Measurements from ENCODE around the gene HOXB3.
"Not testable (repeated sequence)": the region's sequence is repeated elsewhere in the genome, so short reads cannot be mapped to it uniquely, and the experiment has no call there.

HOXB3 gene

DNA sequence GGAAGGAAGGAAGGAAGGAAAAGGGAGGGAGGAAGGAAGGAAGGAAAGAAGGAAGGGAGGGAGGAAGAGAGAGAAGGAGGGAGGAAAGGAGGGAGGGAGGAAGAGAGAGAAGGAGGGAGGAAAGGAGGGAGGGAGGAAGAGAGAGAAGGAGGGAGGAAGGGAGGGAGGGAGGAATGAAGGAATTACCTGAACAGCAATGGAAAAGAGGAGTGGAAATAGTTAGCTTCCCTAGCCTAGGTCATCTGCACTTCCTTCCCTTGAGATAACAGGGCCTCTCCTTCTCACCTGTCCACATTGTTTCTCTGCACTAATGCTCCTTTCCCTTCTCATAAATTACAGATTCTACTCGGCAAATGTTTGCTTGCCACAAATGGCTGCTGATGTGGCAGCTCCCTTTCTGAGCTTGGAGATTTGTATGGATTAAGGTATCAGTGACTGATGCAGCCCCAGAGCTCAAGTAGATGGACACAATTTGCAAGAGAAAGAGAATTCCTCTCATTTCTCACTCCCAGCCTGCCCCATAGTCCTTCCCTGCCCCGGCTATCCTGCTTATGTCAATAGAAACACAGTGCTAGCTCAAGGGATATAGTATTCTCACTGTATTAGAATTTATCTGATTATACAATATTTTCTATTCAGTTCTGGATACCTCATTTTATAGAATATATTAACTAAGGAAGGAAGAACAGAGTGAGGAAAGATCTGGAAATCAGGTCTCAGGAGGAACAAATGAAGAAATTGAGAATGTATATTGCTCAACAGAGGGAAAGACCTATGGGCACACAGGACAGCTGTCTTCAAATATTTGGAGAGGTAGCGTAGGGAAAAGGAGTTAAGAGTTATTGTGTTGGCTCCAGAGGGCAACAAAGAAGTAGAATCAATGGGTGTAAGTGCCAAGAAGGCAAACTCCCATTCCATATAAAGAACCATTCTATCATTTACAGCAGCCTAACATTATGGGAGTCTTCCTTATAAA lies 73.8 kb downstream of the HOXB3 start:
- no peak for DNase-seq

DNA sequence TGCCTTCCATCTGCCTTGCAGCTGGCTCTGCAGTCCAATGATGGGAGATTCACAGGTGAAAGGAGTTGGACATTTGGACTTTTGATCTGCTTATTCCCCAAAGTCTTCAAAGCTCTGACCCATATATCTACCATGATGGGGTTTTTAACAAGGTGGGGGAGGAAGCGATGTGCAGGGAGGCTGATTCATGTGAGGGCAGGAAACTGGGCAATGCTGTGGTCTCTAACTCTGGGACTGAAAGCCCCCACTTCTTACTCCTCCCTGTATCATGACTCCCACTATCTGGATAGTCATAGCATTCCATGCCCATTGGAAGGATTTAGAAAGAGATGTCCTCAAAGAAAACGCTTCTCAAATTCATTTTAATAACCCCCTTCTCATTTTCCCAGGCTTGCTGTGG lies 75.6 kb downstream of the HOXB3 start:
- DNase-seq = no peak

DNA sequence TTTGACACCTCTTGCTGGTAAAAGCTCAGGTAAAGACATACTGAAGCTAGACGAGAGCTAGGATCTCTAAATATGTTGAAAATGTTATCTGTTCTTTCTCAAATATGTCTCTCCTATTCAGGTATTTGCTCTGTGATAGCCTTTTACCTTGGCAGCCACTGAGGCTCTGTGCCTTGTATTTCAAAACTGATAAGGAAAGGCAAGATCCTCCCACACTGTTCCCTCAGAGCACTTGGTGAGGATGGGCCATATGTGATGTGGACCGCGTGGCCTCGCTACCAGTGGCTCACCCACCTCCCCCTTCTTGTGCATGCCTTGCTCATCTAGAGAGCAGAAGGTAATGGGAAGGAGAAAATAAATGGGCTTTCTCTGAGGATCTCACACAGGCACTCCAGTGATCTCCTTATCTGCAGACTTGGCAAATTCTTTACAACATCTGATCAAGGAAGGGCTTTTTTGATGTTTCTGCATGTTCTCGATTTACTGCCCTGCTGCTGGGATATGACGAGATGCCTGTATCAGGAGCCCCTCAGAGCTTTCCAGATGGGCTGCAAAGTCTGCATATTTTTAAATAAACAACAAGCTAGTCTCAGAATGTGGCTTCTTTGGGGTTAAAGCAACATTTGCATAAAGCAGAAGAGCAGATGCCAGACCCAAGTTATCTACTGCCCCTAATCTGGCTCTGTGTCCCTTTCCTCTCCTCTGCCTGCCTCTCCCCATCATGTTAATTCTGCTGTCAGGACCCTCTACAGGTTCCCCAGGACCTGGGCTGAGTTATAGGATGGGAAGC lies 76.2 kb downstream of the HOXB3 start:
- no peak for DNase-seq

DNA sequence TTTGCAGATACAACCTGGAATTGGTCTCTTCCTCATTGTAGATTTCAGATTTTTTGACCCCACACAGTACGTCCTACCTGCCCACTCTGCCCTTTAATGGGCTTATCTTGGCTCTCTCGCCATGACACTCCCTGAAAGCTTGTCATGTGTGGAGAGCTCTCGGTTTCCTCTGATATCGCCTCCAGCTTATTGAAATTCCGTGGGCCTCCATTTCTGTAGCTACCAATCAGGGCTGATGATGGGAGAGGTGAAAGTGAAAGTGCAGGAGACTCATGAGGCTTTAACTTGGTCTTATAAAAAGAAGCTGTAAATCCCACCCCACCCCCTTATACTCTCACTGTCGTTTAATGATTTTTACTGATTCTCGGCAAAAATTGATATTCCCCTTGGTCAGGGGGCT lies 76.9 kb downstream of the HOXB3 start:
- no peak for DNase-seq

DNA sequence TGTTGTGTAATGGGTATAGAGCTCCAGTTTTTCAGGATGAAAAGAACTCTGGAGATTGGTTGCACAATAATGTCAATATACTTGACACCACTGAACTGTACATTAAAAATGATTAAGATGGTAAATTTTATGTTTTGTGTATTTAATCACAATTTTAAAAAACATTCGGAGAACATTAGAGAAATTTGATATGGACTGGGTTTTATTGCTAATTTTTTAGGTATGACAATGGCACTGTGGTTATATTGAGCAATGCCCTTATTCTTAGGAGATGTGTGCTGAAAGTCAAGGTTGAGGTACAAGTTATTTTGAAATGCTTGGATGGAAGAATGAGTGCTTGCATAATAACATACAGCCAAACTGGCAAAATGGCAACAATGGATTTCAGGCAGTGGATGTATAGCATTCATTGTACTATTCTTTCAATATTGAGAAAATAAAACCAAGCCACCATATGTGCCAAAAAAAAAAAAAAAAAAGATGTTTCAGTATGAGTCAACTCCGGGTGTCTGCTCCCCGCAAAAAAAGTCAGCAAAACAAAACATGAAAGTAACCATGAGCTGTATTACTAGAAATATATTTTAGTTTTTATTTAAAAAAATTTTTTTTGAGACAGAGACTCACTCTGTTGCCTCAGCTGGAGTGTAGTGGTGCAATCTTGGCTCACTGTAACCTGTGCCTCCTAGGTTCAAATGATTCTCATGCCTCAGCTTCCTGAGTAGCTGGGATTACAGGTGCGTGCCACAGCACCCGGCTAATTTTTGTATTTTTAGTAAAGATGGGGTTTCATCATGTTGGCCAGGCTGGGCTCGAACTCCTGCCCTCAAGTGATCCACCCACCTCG lies 79.1 kb downstream of the HOXB3 start:
- no peak for DNase-seq

DNA sequence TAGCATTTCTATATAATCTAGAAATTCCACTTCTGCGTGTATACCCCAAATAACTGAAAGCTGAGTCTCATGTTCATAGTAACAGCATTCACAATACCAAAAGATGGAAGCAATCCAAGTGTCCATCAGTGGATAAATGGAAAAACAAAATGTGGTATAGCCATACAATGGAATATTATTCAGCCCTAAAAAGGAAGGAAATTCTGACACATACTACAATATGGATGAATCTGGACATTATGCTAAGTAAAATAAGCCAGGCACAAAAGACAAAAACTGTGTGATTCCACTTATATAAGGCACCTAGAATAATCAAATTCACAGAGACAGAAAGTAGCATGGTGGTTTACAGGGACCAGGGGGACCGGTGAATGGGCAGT lies 79.7 kb downstream of the HOXB3 start:
- no peak for DNase-seq

DNA sequence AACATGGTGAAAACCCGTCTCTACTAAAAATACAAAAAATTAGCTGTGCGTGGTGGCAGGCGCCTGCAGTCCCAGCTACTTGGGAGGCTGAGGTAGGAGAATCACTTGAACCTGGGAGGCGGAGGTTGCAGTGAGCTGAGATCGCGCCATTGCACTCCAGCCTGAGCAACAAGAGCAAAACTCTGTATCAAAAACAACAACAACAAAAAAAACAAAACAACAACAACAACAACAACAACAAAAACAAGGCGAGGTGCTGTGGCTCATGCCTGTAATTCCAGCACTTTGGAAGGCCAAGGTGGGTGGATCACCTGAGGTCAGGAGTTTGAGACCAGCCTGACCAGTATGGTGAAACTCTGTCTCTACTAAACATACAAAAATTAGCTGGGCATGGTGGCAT lies 80.3 kb downstream of the HOXB3 start:
- DNase-seq = not testable (repeated sequence)

DNA sequence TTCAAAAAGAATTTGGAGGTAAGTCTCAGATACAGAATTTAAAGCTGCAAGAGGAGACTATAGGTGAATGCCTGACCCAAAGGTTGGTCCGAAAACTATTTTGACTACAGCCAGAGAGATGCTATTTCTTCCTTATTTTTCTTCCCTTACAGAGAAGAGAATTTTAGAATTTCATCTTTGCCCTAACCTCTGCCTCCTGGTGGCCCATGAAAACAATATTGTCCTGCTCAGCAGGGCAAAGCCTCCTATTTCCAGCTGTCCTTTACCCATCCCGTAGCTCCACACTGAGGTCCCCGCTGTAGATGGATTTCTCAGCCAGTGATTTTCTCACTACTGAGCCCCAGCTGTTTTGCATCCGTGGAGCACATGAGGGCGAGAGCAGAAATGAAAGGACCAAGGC lies 83.8 kb downstream of the HOXB3 start:
- DNase-seq = no peak

DNA sequence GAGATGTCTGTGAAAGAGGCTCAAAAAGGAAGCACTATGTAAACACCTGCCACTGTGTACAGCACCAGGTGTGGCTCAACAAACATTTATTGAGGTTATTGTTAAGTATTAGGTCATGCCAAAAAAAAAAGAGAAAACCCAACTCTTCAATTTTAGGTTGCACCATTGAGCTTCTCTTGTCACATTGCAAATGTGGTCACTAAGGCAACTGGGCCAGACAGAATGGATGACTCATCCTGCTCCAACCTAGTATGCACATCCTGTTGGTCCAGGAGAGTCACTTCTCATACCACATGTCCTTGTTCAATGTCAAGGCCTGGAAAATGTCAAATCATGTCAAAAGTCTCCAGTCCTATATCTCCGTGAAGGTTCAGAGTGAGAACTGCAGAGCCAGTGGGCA lies 84.3 kb downstream of the HOXB3 start:
- no peak for DNase-seq

DNA sequence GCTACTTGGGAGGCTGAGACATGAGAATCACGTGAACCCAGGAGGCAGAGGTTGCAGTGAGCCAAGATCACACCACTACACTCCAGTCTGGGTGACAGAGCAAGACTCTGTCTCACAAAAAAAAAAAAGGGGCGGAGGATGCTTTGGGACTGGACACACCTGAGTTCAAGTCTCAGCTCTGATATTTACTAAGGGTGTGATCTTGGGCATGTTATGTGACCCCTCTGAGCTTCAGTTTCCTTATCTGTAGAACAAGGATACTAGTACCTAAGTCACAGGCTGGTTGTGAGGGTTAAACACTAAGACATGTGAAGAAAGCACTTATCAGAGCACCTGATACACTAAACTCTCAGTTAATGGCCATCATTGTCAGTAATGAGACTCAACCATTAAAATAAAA lies 85.1 kb downstream of the HOXB3 start:
- no peak for DNase-seq

DNA sequence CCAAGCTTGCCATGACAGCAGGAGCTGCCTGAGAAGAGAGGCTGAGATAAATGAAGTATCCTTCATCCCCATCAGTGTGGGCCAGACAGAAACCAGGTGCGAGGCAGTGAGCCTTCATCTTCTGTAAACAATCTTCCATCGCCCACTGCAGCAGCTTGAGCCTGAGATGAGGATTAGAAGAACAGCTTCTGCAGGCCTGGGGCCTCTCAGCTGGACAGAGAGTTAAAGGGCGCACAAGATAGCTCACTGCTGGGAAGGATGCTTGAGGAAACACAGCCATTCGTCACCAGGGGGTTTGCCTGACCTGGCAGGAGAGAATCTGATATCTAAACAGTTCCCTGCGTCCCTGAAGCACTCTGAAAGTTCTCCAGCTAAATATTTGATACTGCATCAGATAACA lies 86.3 kb downstream of the HOXB3 start:
- no peak for DNase-seq

DNA sequence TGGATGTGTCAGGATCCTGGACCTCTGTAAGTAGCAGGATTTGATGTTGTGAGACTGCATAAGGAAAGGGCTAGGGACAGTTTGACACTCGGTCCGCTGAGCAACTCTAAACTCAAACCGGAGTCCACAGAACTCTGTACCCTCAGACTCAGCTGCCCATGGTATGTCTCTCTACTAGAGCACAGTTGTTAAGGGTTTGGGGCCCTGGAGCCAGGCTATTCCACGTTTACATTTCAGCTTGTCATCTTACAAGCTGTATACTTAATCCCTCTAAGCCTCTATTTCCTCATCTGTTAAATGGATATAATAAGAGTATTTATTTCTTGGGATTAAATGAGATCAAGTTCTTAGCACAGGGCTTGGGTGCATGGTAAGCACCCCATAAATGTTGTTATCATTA lies 87.1 kb downstream of the HOXB3 start:
- no peak for DNase-seq

DNA sequence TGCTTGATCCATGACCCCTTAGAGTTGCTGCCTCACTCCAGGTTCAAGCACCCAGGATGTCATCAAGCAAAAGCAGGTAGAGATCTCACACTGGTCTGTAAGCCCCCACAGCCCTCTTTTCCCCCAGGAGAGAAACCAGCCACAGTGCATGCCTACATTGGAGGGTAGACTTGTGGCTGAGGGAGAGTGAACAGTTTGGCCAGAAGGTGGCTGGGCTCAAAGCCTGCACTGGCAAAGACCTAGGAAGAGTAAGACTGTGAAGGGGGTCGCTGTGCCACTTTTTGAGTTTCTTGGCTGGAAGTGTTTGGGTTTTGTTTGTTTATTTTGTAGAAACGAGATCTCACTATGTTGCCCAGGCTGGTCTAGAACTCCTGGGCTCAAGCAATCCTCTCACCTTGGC lies 87.7 kb downstream of the HOXB3 start:
- no peak for DNase-seq

DNA sequence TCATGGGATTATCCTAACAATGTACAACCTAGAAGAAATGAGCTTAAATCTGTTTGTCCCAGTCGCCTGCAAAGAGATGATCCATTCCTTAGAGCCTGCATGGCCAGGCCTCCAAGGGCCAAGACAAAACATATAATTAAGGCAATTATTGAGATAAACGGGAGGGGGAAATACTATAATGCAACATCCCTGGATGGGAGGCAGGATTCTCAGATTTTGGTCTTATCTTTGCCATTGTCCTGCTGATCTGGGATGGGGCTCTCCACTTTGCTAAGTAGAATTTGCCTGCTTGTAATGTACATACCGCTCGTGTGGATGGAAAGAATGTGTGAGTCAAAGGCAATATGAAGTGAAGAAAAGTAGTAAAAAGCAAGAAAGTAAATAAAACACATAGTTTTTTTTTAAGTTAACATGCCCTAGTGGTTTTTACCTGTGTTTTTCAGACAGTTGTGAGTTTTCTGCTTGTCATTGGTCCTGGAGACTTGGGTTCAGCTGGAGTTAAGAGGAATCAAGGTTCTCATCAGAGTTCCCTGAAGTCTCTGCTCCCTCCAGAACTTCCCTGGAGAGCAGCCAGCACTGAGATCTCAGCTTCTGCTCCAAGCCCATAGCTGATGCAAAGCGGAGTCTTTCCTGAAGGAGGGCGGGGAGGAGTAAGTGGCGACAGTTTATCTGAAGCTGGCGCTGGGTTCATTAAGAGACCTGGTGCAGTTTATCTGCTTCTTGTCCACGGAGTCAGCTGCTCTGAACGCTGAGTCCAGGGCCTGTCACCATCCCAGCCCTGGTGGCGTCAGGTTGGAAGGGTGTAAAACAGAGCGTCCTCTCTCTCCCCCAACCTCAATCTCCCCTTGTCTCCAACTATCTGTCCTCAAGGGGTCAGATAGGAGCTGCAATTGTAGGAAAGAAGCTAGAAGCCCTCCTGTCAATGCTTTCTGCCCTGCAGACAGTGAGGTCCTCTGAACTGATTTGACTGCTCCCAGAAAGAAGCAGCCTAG lies 89.3 kb downstream of the HOXB3 start:
- DNase-seq = no peak

DNA sequence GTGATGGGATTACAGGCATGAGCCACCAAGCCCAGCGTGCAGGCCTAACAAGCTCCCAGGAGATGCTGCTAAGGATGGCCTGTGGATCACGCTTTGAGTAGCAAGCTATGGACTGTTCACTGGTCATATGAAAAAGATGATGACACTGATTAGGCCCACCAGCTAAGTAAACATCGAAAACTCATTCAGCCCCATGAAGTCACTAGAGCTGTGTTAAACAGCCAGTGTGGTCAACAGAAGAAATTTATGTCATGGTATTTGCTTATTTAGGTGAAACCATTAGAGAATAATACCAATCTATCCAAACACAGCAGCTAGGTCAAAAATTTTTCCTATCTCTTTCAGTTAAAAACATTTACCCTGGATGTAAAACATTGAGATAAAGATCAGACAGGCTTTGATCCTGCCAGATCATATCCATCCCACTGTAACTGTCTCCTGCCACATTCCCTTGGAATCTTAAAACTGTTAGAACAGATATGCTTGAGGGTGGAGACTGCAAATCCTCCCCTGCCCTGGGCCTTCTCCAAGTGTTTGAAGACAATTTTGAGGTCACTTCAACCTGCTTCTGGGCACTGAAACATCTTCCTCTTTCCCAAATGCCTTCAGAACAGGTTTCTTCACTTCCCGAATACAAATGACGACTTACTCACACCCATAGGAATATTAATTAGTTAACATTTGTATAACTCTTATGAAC lies 90.2 kb downstream of the HOXB3 start:
- DNase-seq = no peak

DNA sequence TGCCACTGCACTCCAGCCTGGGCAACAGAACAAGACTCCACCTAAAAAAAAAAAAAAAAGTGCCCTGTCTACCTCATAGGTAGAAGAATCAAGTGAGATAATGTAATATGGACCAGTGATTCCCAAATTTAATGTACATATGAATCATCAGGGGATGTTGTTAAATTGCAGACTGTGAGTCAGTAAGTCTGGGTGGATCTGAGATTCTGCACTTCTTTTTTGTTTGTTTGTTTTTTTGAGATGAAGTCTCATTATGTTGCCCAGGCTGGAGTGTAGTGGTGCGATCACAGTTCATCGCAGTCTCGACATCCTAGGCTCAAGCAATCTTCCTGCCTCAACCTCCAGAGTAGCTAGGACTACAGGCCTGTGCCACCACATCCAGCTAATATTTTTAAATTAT lies 90.8 kb downstream of the HOXB3 start:
- DNase-seq = no peak
